Measurements from ENCODE around the gene CAPN14. TPM values are rescaled to one million over a fixed set of nuclear protein-coding genes. Genes with fewer than 3 reads are reported as not detected.

Gene CAPN14
- polyA plus RNA-seq (ENCODE audit: insufficient read length in 12 of 12), result under 1 TPM in 4 of 12 donors, not detected in 8; 0.04 to 0.14 (median 0.08) TPM
- long read RNA-seq, donor 1, result 0 reads
- long read RNA-seq, donor 2, result 0 reads
- long read RNA-seq, donor 3, result 0 reads
- long read RNA-seq, donor 4, result 0 reads
- long read RNA-seq, donor 5, result 0 reads
- long read RNA-seq, donor 6, result 0 reads
- long read RNA-seq, donor 7, result 0 reads
- long read RNA-seq, donor 8, result 0 reads
- long read RNA-seq, donor 9, result 0 reads
- long read RNA-seq, donor 10, result 0 reads
- long read RNA-seq, donor 11, result 0 reads

- DNase-seq, result no peak
Observed at GRCh38 chr2:31217465-31218200, at the start of gene CAPN14. CAPN14 (minus strand) TSS chr2:31217515; CDS start chr2:31205447, 12,068 bp downstream.

- DNase-seq, result no peak
Observed at GRCh38 chr2:31266804-31267203, 49.5 kb upstream of the CAPN14 start.

- DNase-seq, result no peak
Observed at GRCh38 chr2:31265234-31265633, 47.9 kb upstream of the CAPN14 start.

GRCh38 chr2:31263636-31264190 is 46.4 kb upstream of the CAPN14 start:
- no peak for DNase-seq

- DNase-seq, result no peak
Observed at GRCh38 chr2:31260870-31261269, 43.6 kb upstream of the CAPN14 start.

- no peak for DNase-seq
Observed at GRCh38 chr2:31259075-31259474, 41.8 kb upstream of the CAPN14 start.

GRCh38 chr2:31258351-31258750 is 41.0 kb upstream of the CAPN14 start:
- DNase-seq, result no peak

- DNase-seq, result no peak
Observed at GRCh38 chr2:31256611-31257382, 39.5 kb upstream of the CAPN14 start.

GRCh38 chr2:31255911-31256571 is 38.7 kb upstream of the CAPN14 start:
- no peak for DNase-seq

GRCh38 chr2:31254237-31255203 is 37.2 kb upstream of the CAPN14 start:
- DNase-seq, result no peak

GRCh38 chr2:31253356-31254131 is 36.2 kb upstream of the CAPN14 start:
- DNase-seq, result no peak

- no peak for DNase-seq
Observed at GRCh38 chr2:31251851-31252250, 34.5 kb upstream of the CAPN14 start.

- DNase-seq, result no peak
Observed at GRCh38 chr2:31251018-31251417, 33.7 kb upstream of the CAPN14 start.

- no peak for DNase-seq
Observed at GRCh38 chr2:31249009-31249690, 31.8 kb upstream of the CAPN14 start.

GRCh38 chr2:31248139-31248538 is 30.8 kb upstream of the CAPN14 start:
- DNase-seq, result no peak

- no peak for DNase-seq
Observed at GRCh38 chr2:31247711-31248110, 30.4 kb upstream of the CAPN14 start.

- DNase-seq, result no peak
Observed at GRCh38 chr2:31246184-31246852, 29.0 kb upstream of the CAPN14 start.

GRCh38 chr2:31244101-31244500 is 26.8 kb upstream of the CAPN14 start:
- DNase-seq, result no peak

- no peak for DNase-seq
Observed at GRCh38 chr2:31243053-31243452, 25.7 kb upstream of the CAPN14 start.
